Mesendoderm (in vitro differentiated cells): ENCODE measurements around the gene PPP1R13B.

ENCODE experiments used
- DNase-seq: peaks from one replicate; pipeline ENCODE4 v3.0.0; 2013
- H2AK5ac ChIP-seq: 2 replicates; pipeline ENCODE4 v1.6.1; 2013; ENCODE audit warnings: low read length, inconsistent platforms
- H2BK120ac ChIP-seq: 2 replicates; pipeline ENCODE4 v1.6.1; 2013; ENCODE audit warnings: low read depth, mild to moderate bottlenecking, low read length, moderate library complexity, mixed read lengths
- H2BK15ac ChIP-seq: replicated peaks from 2 replicates; pipeline ENCODE4 v1.6.1; 2013; ENCODE audit warnings: low read depth, mild to moderate bottlenecking, moderate library complexity
- H2BK5ac ChIP-seq: 2 replicates; pipeline ENCODE4 v1.6.1; 2013; ENCODE audit warnings: low read length, inconsistent platforms
- H3K18ac ChIP-seq: 2 replicates; pipeline ENCODE4 v1.6.1; 2013; ENCODE audit warnings: mild to moderate bottlenecking, low read length, mixed read lengths
- H3K23ac ChIP-seq: one replicate; pipeline ENCODE4 v1.6.1; 2013; ENCODE audit warnings: low read length
- H3K27ac ChIP-seq: 2 replicates; pipeline ENCODE4 v1.5.1; 2013; ENCODE audit warnings: low read depth, mild to moderate bottlenecking, inconsistent platforms, low read length, moderate library complexity
- H3K27me3 ChIP-seq: 2 replicates; pipeline ENCODE4 v1.6.1; 2013; ENCODE audit warnings: low read length, control low read depth, mild to moderate bottlenecking, inconsistent platforms; ENCODE audit not compliant: insufficient read depth, poor library complexity
- H3K36me3 ChIP-seq: 2 replicates; pipeline ENCODE4 v1.6.1; 2013; ENCODE audit warnings: low read length, inconsistent platforms; ENCODE audit not compliant: control insufficient read depth, insufficient read depth
- H3K4ac ChIP-seq: one replicate; pipeline ENCODE4 v1.6.1; 2013; ENCODE audit warnings: low read depth, mild to moderate bottlenecking, low read length, moderate library complexity
- H3K4me1 ChIP-seq: 2 replicates; pipeline ENCODE4 v1.6.1; 2013; ENCODE audit warnings: low read depth, low read length, inconsistent platforms; ENCODE audit not compliant: control insufficient read depth
- H3K4me2 ChIP-seq: 2 replicates; pipeline ENCODE4 v1.6.1; 2013; ENCODE audit warnings: low read length
- H3K4me3 ChIP-seq: 2 replicates; pipeline ENCODE4 v1.5.1; 2013; ENCODE audit warnings: mild to moderate bottlenecking, low read length
- H3K56ac ChIP-seq: one replicate; pipeline ENCODE4 v1.6.1; 2013; ENCODE audit warnings: low read length
- H3K79me1 ChIP-seq: 2 replicates; pipeline ENCODE4 v1.6.1; 2013; ENCODE audit warnings: low read length, inconsistent platforms
- H3K79me2 ChIP-seq: 2 replicates; pipeline ENCODE4 v1.6.1; 2013; ENCODE audit warnings: mild to moderate bottlenecking, low read length; ENCODE audit not compliant: control insufficient read depth, insufficient read depth
- H3K9ac ChIP-seq: 2 replicates; pipeline ENCODE4 v1.6.1; 2013; ENCODE audit warnings: low read length, inconsistent platforms
- H4K5ac ChIP-seq: one replicate; pipeline ENCODE4 v1.6.1; 2013; ENCODE audit warnings: low read length
- H4K8ac ChIP-seq: one replicate; pipeline ENCODE4 v1.6.1; 2013; ENCODE audit warnings: low read depth, mild to moderate bottlenecking, control low read depth, low read length, moderate library complexity
- WGBS: extraction: QIAGEN DNeasy Blood & Tissue Kit; methylation state at CpG from one replicate; pipeline ENCODE4 v1.1.7; 2013; ENCODE audit warnings: low lambda C conversion rate, missing lambda C conversion rate; ENCODE audit not compliant: insufficient coverage; ENCODE audit errors: extremely low coverage; 5-methylcytosine and 5-hydroxymethylcytosine counted together

PPP1R13B gene

GRCh38 chr14:103699261-103699661 is 148.1 kb downstream of the PPP1R13B start:
- no peaks in the 10 kb centered on the region for H3K4me1 ChIP-seq
- H4K5ac ChIP-seq: no peak overlapping the region
- no peak overlapping the region for H3K56ac ChIP-seq
- no peaks in the 10 kb centered on the region for H3K79me1 ChIP-seq
- H2BK5ac ChIP-seq: no peak overlapping the region
- H2BK15ac ChIP-seq: no peak overlapping the region
- no peak overlapping the region for H2BK120ac ChIP-seq
- H3K9ac ChIP-seq: no peak overlapping the region
- H3K27me3 ChIP-seq: no peaks in the 10 kb centered on the region
- no peak overlapping the region for H3K4ac ChIP-seq
- no peaks in the 10 kb centered on the region for H3K79me2 ChIP-seq
- no peak overlapping the region for H3K23ac ChIP-seq
- H4K8ac ChIP-seq: no peak overlapping the region
- H2AK5ac ChIP-seq: no peak overlapping the region
- no CpG with 5 or more reads among the region's 17 CpGs for WGBS
- no peak overlapping the region for H3K27ac ChIP-seq
- DNase-seq: no peak
- H3K36me3 ChIP-seq: peaks cover 7% of the 10 kb centered on the region
- H3K4me3 ChIP-seq: no peak overlapping the region
- H3K4me2 ChIP-seq: no peak overlapping the region
- no peak overlapping the region for H3K18ac ChIP-seq

GRCh38 chr14:103698380-103699260 is 148.8 kb downstream of the PPP1R13B start:
- no peak overlapping the region for H3K56ac ChIP-seq
- H3K79me2 ChIP-seq: no peaks in the 10 kb centered on the region
- H3K4me3 ChIP-seq: no peak overlapping the region
- H3K18ac ChIP-seq: no peak overlapping the region
- no peaks in the 10 kb centered on the region for H3K79me1 ChIP-seq
- H3K4me2 ChIP-seq: no peak overlapping the region
- H3K27ac ChIP-seq: no peak overlapping the region
- H3K27me3 ChIP-seq: no peaks in the 10 kb centered on the region
- no peak overlapping the region for H3K4ac ChIP-seq
- no peak overlapping the region for H3K23ac ChIP-seq
- no peak overlapping the region for H2AK5ac ChIP-seq
- no peak overlapping the region for H4K5ac ChIP-seq
- H2BK120ac ChIP-seq: no peak overlapping the region
- no peaks in the 10 kb centered on the region for H3K4me1 ChIP-seq
- WGBS: no CpG with 5 or more reads among the region's 33 CpGs
- H3K36me3 ChIP-seq: peaks cover 4% of the 10 kb centered on the region
- H2BK5ac ChIP-seq: no peak overlapping the region
- no peak overlapping the region for H3K9ac ChIP-seq
- H2BK15ac ChIP-seq: no peak overlapping the region
- no peak for DNase-seq
- no peak overlapping the region for H4K8ac ChIP-seq

GRCh38 chr14:103697603-103698379 is 149.6 kb downstream of the PPP1R13B start:
- no CpG with 5 or more reads among the region's 14 CpGs for WGBS

GRCh38 chr14:103697206-103697602 is 150.2 kb downstream of the PPP1R13B start:
- Histone ChIP-seq H3K27me3 (no peaks in the 10 kb centered on the region), H2BK120ac (no peak overlapping the region), H3K23ac (no peak overlapping the region), H4K8ac (no peak overlapping the region), H3K9ac (no peak overlapping the region), H3K4me2 (no peak overlapping the region), H3K27ac (no peak overlapping the region), H3K79me2 (no peaks in the 10 kb centered on the region), H3K56ac (no peak overlapping the region), H3K4ac (no peak overlapping the region), H2AK5ac (no peak overlapping the region), H3K4me3 (no peak overlapping the region), H4K5ac (no peak overlapping the region), H2BK15ac (no peak overlapping the region), H3K79me1 (no peaks in the 10 kb centered on the region), H2BK5ac (no peak overlapping the region), H3K4me1 (no peaks in the 10 kb centered on the region), H3K18ac (no peak overlapping the region), H3K36me3 (peaks cover 1% of the 10 kb centered on the region)
- DNase-seq: no peak
- no CpG with 5 or more reads among the region's 3 CpGs for WGBS

More at GRCh38 chr14:103697603-103698379, 149.6 kb downstream of the PPP1R13B start:
- Histone ChIP-seq H4K8ac (no peak overlapping the region), H3K18ac (no peak overlapping the region), H3K27ac (no peak overlapping the region), H4K5ac (no peak overlapping the region), H3K79me2 (no peaks in the 10 kb centered on the region), H3K23ac (no peak overlapping the region), H2AK5ac (no peak overlapping the region), H3K36me3 (peaks cover 2% of the 10 kb centered on the region), H2BK120ac (no peak overlapping the region), H3K27me3 (no peaks in the 10 kb centered on the region), H2BK5ac (no peak overlapping the region), H3K4ac (no peak overlapping the region), H3K4me1 (no peaks in the 10 kb centered on the region), H3K79me1 (no peaks in the 10 kb centered on the region), H3K4me2 (no peak overlapping the region), H3K4me3 (no peak overlapping the region), H3K56ac (no peak overlapping the region), H3K9ac (no peak overlapping the region), H2BK15ac (no peak overlapping the region)
- no peak for DNase-seq

- Histone ChIP-seq H3K4ac (no peak overlapping the region), H3K79me2 (no peaks in the 10 kb centered on the region), H4K8ac (no peak overlapping the region), H3K4me3 (no peak overlapping the region), H2BK120ac (no peak overlapping the region), H3K36me3 (peaks cover 1% of the 10 kb centered on the region), H2AK5ac (no peak overlapping the region), H3K9ac (no peak overlapping the region), H3K56ac (no peak overlapping the region), H3K18ac (no peak overlapping the region), H2BK15ac (no peak overlapping the region), H3K27me3 (no peaks in the 10 kb centered on the region), H3K4me1 (no peaks in the 10 kb centered on the region), H3K79me1 (no peaks in the 10 kb centered on the region), H2BK5ac (no peak overlapping the region), H4K5ac (no peak overlapping the region), H3K23ac (no peak overlapping the region), H3K27ac (no peak overlapping the region), H3K4me2 (no peak overlapping the region)
- no CpG with 5 or more reads among the region's 17 CpGs for WGBS
- DNase-seq: no peak
Observed at GRCh38 chr14:103696466-103697071, 150.8 kb downstream of the PPP1R13B start.
